Measurements from ENCODE around the gene ZNF581.

- no peak for TF ChIP-seq POLR2A (IDR thresholded peaks at IDR 0.05)
- TF ChIP-seq CTCF (IDR thresholded peaks at IDR 0.05): no peak
- TF ChIP-seq EP300 (IDR thresholded peaks at IDR 0.05): no peak
Measured at GRCh38 chr19:55623561-55623960, 19.9 kb upstream of the ZNF581 start.

Measured in tibial nerve (tissue), 4 donors.